Non-pigmented ciliary epithelial cell (primary cell): ENCODE results near the gene NBEAL2.

ENCODE experiments used
- DNase-seq: peaks from one replicate; pipeline ENCODE4 v3.0.0-alpha.2; 2010; ENCODE audit warnings: low read depth

NBEAL2 gene

GRCh38 chr3:47047069-47047468 is 67.6 kb downstream of the NBEAL2 start:
- no peak for DNase-seq

GRCh38 chr3:47047673-47048072 is 68.2 kb downstream of the NBEAL2 start:
- no peak for DNase-seq

- no peak for DNase-seq
Measured at GRCh38 chr3:47054412-47054811, 74.9 kb downstream of the NBEAL2 start.

- no peak for DNase-seq
Measured at GRCh38 chr3:47056705-47057104, 77.2 kb downstream of the NBEAL2 start.

- DNase-seq, result no peak
Measured at GRCh38 chr3:47057212-47057671, 77.8 kb downstream of the NBEAL2 start.
